EH (cell line): ENCODE measurements around the gene SPATA6.
A peak's percentile ranks its signal among the peaks of the same experiment; 100 is the strongest.
"Not testable (repeated sequence)": the region's sequence is repeated elsewhere in the genome, so short reads cannot be mapped to it uniquely, and the experiment has no call there.

ENCODE experiments used
- DNase-seq: peaks from one replicate; pipeline ENCODE4 v3.0.0-alpha.2; 2015; ENCODE audit warnings: low read depth

SPATA6 gene

DNA sequence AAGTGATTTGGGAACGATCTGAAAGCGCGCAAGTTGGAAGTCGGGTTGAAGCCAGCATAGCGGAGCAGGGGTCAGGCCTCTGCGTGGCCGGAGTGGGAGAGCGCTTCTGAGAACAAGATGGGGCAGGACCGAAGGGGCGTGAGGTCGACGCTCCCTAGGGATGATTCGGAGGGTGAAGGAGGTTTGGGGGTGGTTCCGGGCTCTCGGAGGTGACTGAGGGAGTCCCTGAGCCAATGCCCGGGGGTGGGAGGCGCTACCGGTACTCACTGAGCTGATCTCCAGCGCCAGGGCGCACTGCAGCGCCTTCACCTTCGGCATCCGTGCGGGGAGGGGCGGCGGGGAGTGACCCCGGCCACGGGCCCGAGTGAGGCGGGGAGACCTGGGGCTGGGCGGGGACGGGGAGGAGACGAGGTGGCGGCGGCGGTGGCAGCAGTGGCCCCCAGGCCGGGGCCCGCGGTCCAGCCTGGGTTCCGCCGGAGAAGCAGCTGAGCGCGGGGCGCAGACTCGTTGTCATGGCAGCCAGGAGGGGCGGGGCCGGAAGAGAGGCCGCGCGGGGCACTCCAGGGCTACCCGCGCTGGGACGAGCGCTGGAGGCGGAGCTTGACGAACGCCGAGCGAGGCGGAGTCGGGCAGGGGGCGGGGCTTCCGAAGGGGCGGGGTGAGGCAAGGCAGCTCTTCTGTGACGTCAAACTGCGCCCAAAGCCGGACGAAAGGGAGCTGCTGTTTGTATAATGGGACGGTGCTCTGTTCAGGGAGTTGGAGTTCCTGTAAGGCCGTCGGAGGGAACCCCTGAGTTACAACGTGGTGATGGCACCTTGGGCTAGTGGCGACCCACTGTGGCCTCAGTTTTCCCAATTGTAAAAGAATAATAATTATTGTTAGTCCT lies at the start of gene SPATA6:
SPATA6 (minus strand) TSS at position 514 of the 886 bp plus-strand sequence; CDS start at position 318, 196 bp downstream.
- peak; percentile 93 for DNase-seq

DNA sequence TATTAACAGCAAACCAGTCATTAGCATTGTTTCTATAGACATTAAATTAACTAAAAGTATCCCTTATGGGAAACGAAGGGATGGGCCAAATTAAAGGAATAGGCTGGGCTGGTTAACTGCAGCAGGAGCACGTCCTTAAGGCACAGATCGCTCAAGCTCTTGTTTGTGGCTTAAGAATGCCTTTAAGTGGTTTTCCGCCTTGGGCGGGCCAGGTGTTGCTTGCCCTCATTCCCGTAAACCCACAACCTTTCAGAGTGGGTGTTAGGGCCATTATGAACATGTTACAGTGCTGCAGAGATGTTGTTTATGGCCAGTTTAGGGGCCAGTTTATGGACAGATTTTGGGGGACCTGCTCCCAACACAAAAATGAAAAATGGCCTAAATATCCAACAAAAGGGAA lies 47.9 kb upstream of the SPATA6 start:
- DNase-seq, result not testable (repeated sequence)

DNA sequence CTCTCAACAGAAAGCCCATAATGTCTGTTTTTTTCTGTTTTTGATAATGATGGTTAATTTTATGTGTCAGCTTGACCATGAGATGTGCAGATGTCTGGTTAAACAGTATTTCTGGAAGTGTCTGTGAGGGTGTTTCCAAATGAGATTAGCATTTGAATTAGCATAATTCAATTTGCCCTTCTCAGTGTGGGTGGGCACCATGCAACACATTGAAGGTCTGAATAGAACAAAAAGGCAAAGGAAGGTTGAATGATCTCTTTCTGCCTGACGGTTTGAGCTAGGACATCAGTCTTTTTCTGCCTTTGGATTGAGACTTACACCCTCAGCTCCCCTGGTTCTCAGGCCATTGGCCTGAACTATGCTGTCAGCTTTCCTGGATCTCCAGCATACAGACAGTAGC lies 34.9 kb upstream of the SPATA6 start:
- DNase-seq, result no peak

DNA sequence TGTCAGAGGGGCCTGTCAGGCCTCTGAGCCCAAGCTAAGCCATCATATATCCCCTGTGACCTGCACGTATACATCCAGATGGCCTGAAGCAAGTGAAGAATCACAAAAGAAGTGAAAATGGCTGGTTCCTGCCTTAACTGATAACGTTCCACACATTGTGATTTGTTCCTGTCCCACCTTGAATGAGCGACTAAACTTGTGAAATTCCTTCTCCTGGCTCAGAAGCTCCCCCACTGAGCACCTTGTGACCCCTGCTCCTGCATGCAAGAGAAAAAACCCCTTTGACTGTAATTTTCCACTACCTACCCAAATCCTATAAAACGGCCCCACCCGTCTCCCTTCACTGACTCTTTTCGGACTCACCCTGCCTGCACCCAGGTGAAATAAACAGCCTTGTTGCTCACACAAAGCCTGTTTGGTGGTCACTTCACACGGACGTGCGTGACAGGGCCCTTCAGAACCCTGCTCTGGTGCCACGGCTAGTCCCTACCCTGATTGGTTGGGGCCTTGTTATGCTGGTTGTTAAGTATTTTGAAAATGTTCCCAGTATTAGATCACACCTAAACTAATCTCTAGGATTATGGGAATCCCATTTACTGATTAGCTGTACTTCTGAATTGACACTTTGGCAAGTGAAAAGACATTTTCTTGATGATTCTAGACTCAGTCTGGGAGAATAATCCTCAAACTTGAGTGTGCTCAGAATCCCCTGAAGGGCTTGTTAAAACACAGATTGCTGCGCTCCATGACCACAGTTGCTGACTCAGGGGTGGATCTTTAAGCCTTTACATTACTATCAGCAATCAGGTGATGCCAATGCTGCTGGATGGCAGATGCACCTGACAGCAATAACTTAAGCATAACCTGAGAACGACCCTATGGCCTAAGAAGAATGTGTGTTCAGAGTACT lies 28.8 kb upstream of the SPATA6 start:
- DNase-seq, result no peak

DNA sequence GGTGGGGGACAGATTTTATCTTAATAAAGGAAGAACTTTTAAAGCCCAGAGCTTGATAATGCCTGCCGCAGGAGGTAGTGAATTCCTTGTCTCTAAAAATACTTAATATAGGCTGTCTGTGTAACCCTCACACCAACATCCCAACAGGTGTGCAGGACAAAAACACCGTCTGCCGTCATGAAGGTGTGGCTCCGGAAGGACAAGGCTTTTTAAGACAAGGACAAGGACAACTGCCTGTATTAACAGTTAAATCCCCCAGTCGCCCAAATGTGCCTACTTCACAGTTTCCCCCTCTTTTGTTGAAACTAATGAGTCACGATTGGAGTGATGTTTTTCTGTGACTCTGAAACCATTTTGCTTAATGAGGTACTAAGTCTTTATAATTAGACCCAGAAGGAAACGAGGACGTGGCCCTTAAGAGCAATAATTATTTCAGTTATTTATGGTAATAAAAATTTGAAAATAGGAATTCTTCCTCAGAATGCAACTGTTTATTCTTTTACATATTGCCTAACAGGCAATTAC lies 27.3 kb upstream of the SPATA6 start:
- no peak for DNase-seq

DNA sequence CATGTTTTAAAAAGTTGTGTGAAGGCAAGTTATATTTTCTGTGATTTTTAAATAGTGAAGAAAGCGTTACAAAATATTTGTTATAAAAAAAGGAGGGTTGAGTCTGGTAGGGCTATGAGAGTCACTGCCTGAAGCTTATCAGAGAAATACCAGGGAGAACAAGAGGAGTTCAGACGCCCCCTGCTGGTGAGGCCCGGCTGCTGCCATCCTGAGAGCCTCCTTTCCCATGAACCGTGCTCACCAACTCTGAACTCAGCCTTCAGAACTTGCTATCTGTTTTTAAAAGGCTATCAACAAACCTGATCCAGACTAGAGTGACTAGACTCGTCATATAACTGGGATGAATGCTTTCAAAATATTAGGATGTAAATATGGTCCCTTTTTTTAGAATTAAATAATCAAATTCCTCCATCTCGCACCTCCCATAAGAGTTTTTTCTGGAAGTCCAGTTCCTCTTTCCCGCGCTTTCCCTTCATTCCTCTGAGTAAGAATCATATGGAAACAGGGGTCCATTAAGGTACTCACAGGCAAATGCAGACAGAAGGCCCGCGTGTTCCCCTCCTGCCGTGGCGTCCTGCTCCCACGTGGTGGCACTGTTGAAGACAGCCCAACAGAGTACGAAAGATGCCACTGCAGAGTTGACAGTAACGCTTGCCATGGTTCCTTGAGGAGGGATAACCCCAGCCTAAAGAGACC lies 26.2 kb upstream of the SPATA6 start:
- peak; percentile 71 for DNase-seq

DNA sequence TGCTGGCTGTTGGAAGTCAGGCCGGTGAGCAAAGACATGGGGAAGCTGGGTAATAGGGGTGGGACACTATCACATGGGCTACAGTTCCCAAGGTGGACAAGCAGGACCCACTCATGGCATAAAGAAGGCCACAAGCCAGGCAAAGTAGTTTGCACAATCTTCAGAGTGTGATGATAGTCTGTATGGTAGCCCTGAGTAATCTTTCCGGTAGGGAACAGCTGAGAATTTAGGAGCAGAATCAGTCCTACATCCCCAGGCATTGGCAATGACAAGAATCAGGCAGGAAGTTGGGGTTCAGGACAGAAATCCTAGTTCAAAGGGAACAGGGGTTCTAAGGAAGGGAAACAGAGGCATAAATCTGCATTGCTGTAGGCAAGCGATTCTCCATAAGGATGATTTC lies 23.9 kb upstream of the SPATA6 start:
- peak; percentile 2 for DNase-seq

DNA sequence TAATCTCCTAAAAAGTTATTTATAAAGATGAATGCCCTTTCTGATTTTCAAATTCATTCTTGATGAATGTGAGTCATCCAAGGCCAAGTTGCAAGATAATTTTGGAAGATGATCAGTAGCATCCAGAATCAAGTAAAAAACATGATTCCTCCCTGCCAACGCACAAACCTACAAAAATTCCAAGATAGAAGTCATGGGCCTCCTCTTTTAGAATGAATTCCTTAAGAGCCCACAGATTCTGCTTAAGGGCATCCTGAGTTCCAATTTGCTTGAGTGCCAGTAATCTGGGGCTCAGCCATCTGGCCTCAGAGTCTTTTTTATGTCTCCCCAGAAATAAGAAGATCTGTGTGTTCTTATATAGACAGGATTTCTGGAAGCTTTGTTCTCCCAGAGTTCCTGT lies 23.2 kb upstream of the SPATA6 start:
- peak; percentile 64 for DNase-seq

DNA sequence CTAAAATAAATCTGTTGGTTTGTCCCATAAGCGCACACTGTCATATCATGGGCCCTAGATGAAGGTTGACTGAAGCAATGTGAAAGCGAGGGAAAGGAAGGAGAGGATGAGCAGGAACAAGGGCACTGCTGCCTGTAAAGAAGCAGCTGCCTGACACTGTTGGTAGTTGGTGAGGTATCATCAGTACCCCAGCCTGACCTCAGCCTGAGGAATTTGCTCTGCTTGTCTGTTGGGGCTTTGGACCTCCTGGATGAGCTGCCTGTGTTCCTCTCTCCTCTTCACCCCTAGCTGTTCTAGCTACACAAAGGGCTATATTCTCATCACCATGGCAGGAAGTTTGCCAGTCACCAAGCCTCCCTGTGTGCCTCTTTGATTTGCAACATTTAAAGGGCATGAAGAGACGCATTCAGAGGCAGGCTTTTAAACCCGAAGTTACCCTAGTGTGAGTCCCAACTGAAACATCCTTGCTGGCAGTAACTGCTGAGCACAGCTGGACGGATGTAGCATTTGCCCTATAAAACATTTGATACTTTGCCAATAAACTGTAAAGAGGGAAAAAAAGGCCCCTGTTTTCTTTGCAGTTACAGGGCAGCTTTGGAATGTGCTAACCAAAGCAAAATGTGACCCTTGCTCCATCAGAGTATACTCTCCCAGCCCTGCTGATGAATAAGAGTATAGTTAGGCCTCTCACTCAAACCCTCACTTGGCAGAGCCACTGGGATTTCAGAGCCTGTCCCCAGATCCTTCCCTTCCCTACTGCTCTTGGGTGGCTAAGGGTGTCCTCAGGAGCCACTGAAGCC lies 22.2 kb upstream of the SPATA6 start:
- peak; percentile 89 for DNase-seq

DNA sequence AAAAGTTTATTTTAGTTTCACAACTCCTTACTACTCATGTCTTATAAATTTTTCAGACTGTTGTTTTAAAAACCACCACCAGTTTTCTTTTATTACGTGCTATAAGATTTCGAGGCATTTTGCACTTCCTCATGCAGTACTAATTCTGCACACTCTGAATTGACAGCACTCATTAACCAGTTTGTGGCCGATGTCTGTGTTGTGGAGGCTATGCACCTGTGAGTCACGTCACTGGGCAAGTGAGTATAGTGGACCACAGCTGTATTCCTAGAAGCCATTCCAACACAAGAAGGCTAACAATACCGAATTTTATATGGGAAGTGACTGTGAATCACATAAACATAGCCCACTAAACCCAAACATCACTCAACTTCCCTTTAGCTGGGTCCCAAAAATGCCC lies 21.0 kb upstream of the SPATA6 start:
- DNase-seq, result no peak

DNA sequence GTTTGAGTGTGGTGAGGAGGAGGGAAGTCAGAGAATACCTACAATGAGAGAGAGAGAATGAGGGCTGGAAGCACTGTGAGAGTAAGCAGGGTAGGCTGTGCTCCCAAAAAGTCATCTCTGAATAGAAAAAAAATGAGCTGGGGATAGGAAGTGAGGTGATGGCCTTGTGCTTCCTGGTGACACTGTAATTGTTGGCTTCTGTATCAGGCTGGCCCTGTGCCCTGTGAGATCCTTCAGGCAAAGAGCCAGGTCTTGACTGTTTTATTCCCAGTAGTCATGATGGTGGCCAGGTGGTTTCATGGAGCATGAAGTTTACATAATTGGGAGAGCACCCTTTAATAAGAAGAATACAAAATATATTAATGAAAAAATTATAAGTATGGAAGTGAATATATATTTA lies 20.4 kb upstream of the SPATA6 start:
- DNase-seq, result no peak

DNA sequence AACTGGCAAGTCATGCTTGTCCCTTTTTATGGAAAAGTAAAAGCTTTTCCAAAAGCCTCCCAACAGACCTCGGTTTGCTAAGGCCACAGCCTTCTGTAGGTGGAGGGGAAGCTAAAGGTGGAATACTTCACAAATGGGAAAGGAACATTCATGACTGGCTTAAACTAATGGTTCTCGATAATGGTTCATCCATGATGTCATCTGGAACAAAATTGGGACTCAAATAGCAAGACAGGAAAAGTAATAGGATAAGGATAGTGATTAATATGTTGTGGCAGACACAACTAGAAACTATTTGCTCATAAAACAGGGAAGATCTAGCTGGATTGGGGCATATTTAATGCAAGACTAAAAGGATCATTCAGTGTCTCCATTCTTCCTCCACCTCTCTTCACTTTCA lies 16.7 kb upstream of the SPATA6 start:
- DNase-seq, result no peak

DNA sequence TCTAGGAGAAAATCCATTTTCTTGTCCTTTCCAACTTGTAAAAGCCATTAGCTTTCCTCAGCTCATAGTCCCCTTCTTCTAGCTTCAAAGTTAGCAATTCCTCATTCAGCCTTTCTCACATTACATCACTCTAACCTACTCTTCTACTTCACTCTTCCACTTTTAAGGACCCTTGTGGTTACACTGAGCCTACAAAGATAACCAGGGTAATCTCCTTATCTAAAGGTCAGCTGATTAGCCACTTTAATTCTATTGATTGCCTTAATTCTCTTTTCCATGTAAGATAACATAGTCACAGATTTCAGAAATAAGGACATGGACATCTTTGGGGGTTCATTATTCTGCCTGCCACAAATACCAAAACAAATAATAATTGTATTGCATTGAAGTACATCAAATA lies 8.5 kb upstream of the SPATA6 start:
- no peak for DNase-seq

DNA sequence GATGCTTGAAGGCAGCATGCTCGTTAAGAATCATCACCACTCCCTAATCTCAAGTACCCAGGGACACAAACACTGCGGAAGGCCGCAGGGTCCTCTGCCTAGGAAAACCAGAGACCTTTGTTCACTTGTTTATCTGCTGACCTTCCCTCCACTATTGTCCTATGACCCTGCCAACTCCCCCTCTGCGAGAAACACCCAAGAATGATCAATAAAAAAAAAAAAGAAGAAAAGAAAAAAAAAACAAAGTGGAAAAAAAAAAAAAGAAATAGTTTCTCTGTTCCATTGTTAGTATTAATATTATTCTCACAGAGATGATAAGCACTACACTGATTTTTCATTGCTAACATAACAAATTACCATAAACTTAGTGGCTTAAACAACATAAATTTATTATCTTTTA lies 8.0 kb upstream of the SPATA6 start:
- not testable (repeated sequence) for DNase-seq

DNA sequence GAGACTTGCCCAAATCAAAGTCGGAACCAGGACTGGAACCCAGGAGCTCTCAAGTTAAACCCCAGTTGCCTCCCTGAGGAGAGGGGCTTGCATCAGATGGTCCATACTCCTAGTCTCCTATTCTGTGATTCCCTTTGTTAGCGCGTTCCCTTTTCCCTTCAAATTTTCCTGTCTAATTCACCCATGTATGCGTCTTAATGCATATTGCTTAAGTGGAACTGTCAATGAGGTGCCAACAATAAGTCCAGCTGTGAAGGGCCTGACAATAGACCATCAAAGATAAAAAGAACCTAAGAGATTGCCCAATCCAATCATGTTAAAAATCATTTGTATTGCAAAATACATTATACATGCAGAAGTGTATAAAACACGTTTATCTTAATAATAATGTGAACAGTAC lies 634 bp upstream of the SPATA6 start:
- no peak for DNase-seq

DNA sequence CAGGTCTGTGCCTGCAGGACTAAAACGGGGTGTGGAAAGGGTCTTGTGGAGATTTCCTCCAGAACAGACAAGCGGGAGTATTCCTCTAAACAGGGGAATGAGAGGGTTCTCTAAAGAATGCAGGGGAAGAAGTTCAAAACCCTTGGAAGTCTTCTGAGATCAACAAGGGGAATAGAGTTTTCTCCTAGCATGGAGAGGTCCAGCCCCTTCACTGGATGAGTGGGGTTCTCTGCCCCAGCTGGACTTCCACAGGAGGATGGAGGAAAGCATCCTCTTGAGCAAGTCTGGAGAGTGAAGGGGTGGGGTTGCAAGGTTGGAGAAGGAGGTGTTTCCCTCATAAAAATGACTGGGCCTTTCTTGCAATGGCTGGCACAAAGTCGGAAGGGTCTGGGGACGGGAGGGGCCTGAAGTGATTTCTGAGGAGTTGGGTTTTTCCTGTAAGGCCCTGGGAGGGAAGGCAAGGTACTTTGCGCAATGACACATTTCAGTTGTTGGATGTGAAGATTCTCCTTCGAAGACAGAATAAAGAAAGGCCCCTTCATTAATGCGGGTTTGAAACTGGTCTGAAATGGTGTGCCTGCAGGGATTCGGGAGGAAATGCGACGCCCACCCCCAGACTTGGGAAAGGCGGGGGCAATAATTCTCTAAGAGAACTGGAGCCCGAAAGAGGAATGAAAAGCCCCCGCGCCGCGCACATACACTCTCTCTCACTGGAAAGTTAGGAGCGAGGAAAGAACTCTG lies 884 bp downstream of the SPATA6 start:
- DNase-seq, result no peak

DNA sequence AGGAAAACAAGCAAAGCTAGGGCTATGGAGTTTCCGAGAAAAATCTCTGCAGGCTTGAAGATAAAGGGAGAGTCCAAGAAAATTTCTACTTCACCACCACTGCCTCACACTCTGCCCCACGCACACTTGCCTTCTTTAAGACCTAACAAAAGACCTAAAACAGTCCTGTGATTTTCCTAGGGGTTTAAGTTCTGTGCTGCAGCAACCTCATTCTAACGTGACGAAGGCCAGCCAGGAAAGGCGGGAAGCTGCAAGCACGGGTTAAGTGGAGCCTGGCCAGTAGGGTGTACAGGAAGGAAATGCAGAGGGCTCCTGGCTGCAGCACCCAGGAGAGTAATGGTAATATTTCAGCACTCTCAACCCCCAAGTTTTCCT lies 1.5 kb downstream of the SPATA6 start:
- peak; percentile 14 for DNase-seq

DNA sequence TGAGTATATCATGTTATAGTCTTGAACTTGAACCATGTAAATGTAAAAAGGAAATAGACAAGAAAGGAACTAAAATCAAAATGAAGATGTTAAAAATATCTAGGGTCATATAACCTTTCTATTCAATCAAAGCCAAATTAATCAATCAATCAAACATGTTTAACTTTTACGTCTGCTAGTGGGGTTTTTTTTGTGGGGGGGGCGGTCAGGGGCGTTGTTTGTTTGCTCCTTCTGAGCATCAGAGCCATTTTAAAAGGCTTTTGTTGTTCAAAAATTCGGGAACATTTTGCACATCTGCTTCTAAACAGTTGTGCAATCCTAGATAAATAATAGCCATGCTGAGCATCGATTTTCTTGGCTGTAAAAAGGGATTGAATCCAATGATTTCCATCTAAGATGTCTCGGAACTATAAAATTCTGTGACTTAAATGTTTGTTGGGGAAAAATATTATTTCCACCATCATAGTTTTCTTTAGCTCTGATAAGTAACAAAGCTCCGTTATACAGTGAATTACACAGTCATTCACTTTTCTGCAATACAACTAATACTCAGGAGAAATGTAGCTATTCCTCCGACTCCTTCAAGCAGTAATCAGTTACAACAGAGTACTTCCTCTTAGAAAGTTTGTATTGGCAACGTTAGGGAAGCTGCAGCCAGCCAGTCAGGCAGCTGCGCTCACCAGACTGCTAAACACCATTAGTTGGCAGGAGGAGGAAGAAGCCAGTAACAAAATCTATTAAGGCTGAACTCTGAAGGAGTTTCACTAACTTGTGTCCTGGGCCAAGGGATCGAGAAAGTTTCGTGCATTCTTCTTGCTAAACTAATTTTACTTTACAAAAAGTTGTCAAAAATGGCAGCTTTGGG lies 2.2 kb downstream of the SPATA6 start:
- DNase-seq, result peak; percentile 60

DNA sequence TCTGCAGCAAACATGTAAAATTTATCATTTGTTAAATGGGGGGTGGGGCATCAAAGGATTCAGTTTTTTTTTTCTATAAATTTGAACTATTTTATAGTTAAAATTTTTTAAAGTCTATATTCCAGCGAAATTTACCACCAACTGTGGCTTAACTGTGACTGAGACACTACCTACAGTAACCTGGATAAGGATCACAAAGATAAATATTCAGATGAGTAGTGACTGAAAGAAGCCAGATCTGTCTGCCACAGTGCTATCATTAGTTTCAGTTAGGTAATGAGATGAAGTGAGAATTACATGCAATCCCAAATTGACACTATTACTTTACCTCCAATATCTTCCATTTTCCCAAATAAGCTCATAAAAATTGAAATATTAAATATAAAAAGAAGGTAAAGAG lies 5.4 kb downstream of the SPATA6 start:
- DNase-seq, result no peak
